ENCODE results near the gene SH2B3. TPM values are rescaled to one million over a fixed set of nuclear protein-coding genes. Genes with fewer than 3 reads are reported as not detected.

The SH2B3 gene
- total RNA-seq, 5 donors from 2014 or later (not counting 1 experiment from before 2014, with no cell fraction given): 24.6 to 38.8 (median 28.8) TPM

DNA sequence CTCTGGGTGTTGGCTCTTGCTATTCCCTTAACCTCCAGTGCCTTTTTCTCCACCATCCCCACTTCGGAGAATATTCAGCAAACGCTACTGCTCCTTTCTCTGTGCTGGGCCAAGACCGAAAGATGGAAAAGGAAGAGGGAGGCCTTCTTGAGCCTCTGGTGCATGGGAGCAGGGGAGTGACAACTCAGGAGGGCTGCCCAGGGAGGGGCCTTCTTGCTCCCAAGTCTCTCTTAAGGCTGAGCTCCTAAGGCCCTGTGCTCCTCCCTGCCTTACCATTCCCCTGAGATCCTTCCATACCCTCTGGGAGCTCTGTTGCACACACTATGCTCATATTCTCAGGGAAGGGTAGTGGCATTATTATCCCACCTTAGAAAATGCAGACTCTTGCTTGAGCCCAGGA is 34.9 kb downstream of the SH2B3 start:
- Mint-ChIP-seq H3K27me3 (no peaks in the 10 kb centered on the region), H3K27ac (peak overlapping the region; percentile 82 to 96), H3K36me3 (no peaks in the 10 kb centered on the region), H3K4me1 (peaks cover 88 to 98% (median 89%) of the 10 kb centered on the region in 3 donors), H3K4me3 (no peak overlapping the region), H3K9me3 (no peaks in the 10 kb centered on the region)
- ATAC-seq (replicated peaks in 1 of 4) (no peak), DNase-seq (no peak)
- peaks cover 40 to 100% of the 10 kb centered on the region in 2 experiments for H3K4me1 ChIP-seq (ENCODE audit: control insufficient read depth in 1 of 2, extremely low read depth in 1 of 2, insufficient read depth in 2 of 2, low read length in 2 of 2)
- H3K36me3 ChIP-seq (ENCODE audit: control insufficient read depth in 2 of 2, extremely low read depth in 1 of 2, insufficient read depth in 1 of 2, low read length in 1 of 2): peaks cover 4 to 9% of the 10 kb centered on the region in 2 donors
- peak overlapping the region; percentile 0 for H3K27ac ChIP-seq (ENCODE audit: low read length)
- no peaks in the 10 kb centered on the region for H3K27me3 ChIP-seq (replicated peaks in 1 of 2; ENCODE audit: control insufficient read depth in 2 of 2, extremely low read depth in 1 of 2, insufficient read depth in 2 of 2, low read length in 1 of 2)
- CTCF ChIA-PET: interaction anchor here in 1 of 2 donors (1.8 kb wide), 1 partner anchor 44 kb away, joined by 5 read pairs; no protein-coding TSS in a partner anchor
- WGBS (ENCODE audit: insufficient coverage): 100% methylated on average over 1 of the region's 3 CpGs
- POLR2A ChIA-PET: no interaction called here
- no peak overlapping the region for H3K4me3 ChIP-seq (ENCODE audit: control insufficient read depth in 1 of 2, extremely low read depth in 1 of 2, low read length in 1 of 2)
- H3K9me3 ChIP-seq: no peaks in the 10 kb centered on the region

DNA sequence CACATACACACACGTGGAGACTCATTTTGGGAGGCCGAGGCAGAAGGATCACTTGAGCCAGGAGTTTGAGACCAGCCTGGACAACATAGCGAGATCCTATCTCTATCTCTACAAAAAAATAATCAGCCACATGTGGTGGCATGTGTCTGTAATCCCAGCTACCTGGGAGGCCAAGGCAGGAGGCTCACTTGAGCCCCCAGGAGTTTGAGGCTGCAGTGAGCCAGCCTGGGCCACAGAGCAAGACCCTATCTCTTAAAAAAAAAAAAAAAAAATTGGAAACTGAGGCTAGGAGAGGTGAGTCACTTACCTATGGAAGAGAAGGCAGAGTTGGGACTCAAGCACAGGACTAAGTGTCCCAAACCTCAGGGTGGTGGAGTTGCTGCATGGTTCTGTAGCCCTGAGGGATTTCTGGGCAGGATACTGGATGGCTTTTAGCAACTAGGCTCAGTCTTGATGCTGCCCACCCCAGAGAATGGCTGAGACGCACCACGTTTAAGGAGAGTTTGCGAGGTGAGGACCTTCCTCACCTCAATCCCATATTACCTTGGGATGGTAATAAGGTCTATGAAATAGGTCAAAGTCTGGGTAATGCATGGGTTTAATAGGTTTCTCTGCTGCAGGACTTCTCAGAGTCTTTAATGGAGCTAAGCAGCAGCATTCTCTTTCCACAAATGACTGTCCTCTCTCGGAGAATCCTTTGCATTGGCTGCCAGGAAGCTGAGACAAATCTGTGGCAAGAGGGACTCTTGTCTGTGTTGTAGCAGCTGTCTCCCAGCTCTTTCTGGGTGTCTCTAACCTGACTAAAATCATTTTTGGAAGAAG is 35.6 kb downstream of the SH2B3 start:
- Histone ChIP-seq H3K4me1 (ENCODE audit: control insufficient read depth in 1 of 2, extremely low read depth in 1 of 2, insufficient read depth in 2 of 2, low read length in 2 of 2) (peaks cover 33 to 100% of the 10 kb centered on the region in 2 experiments), H3K9me3 (no peaks in the 10 kb centered on the region), H3K4me3 (ENCODE audit: control insufficient read depth in 1 of 2, extremely low read depth in 1 of 2, low read length in 1 of 2) (no peak overlapping the region), H3K27ac (ENCODE audit: low read length) (peak overlapping the region; percentile 2), H3K27me3 (replicated peaks in 1 of 2; ENCODE audit: control insufficient read depth in 2 of 2, extremely low read depth in 1 of 2, insufficient read depth in 2 of 2, low read length in 1 of 2) (no peaks in the 10 kb centered on the region), H3K36me3 (ENCODE audit: control insufficient read depth in 2 of 2, extremely low read depth in 1 of 2, insufficient read depth in 1 of 2, low read length in 1 of 2) (peaks cover 4 to 14% of the 10 kb centered on the region in 2 donors)
- Mint-ChIP-seq H3K36me3 (no peaks in the 10 kb centered on the region), H3K4me3 (no peak overlapping the region), H3K9me3 (no peaks in the 10 kb centered on the region), H3K27me3 (no peaks in the 10 kb centered on the region), H3K4me1 (peaks cover 88 to 98% (median 89%) of the 10 kb centered on the region in 3 donors), H3K27ac (peak overlapping the region; percentile 82 to 96)
- ChIA-PET POLR2A (interaction anchor here in 1 of 2 donors (0.9 kb wide), 1 partner anchor 21 kb away, joined by 3 read pairs; no protein-coding TSS in a partner anchor), CTCF (interaction anchor here (0.6 to 2.2 kb wide), 5 partner anchors 10 to 44 kb away, joined by 3 to 11 read pairs (median 5); no protein-coding TSS in a partner anchor)
- DNase-seq: no peak
- no CpG with 5 or more reads among the region's 7 CpGs for WGBS (ENCODE audit: insufficient coverage)
- no peak for ATAC-seq (replicated peaks in 1 of 4)

DNA sequence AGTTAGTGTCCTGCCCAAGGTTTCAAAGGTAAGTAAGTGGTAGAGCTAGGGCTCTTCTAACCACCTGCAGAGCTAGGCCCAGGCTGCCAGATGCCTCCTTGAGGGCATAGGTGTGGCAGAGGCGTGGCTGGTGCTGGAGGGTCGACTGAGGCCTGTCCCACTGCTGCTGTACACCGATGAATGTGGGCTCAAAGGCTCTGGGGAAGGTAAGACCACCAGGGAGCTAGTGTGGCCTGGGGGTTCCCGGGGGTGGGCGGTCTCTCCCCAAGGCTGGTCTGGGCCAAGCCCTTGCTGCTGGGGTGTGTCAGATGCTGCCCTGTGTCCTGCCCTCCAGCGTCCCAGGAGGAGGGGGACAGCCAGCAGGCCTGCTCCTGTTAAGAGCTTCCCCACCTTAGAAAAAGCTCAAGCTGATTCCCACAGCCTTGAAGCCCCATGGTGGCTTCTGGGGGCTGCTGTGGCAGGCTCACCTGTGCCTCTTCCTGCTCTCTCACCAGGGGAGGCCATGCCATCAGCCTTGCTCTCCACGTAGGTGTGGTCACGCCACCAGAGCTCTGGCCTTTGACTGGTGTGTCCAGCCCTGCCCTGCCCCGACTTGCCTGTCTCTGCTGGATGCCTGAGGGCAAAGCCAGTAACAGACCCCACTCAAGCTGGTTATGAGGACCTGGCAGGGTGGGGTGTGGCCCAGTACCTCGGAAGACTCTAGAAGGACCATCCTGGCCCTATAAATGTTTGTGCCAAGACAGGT is 36.8 kb downstream of the SH2B3 start:
- H3K4me3 ChIP-seq (ENCODE audit: control insufficient read depth in 1 of 2, extremely low read depth in 1 of 2, low read length in 1 of 2): no peak overlapping the region
- WGBS (ENCODE audit: insufficient coverage): 87% methylated on average over 8 of the region's 10 CpGs
- peak overlapping the region in 1 of 3 donors; percentile 64 for H3K4me3 Mint-ChIP-seq
- peak overlapping the region; percentile 89 for H3K27ac ChIP-seq (ENCODE audit: low read length)
- no peak for DNase-seq
- peak overlapping the region; percentile 89 to 96 for H3K27ac Mint-ChIP-seq
- no peaks in the 10 kb centered on the region for H3K27me3 Mint-ChIP-seq
- no peaks in the 10 kb centered on the region for H3K9me3 ChIP-seq
- peaks cover 25 to 95% of the 10 kb centered on the region in 2 experiments for H3K4me1 ChIP-seq (ENCODE audit: control insufficient read depth in 1 of 2, extremely low read depth in 1 of 2, insufficient read depth in 2 of 2, low read length in 2 of 2)
- H3K27me3 ChIP-seq (replicated peaks in 1 of 2; ENCODE audit: control insufficient read depth in 2 of 2, extremely low read depth in 1 of 2, insufficient read depth in 2 of 2, low read length in 1 of 2): no peaks in the 10 kb centered on the region
- no peaks in the 10 kb centered on the region for H3K9me3 Mint-ChIP-seq
- CTCF ChIA-PET: interaction anchor here (0.8 to 3.0 kb wide), 5 partner anchors 9 to 34 kb away, joined by 3 to 16 read pairs (median 8); no protein-coding TSS in a partner anchor
- ATAC-seq (replicated peaks in 1 of 4): no peak
- peaks cover 80 to 96% (median 81%) of the 10 kb centered on the region in 3 donors for H3K4me1 Mint-ChIP-seq
- H3K36me3 Mint-ChIP-seq: peaks cover 5% of the 10 kb centered on the region
- POLR2A ChIA-PET: interaction anchor here in 1 of 2 donors (2.8 kb wide), 1 partner anchor 8 kb away, joined by 22 read pairs; no protein-coding TSS in a partner anchor
- H3K36me3 ChIP-seq (ENCODE audit: control insufficient read depth in 2 of 2, extremely low read depth in 1 of 2, insufficient read depth in 1 of 2, low read length in 1 of 2): peaks cover 6 to 25% of the 10 kb centered on the region in 2 donors

DNA sequence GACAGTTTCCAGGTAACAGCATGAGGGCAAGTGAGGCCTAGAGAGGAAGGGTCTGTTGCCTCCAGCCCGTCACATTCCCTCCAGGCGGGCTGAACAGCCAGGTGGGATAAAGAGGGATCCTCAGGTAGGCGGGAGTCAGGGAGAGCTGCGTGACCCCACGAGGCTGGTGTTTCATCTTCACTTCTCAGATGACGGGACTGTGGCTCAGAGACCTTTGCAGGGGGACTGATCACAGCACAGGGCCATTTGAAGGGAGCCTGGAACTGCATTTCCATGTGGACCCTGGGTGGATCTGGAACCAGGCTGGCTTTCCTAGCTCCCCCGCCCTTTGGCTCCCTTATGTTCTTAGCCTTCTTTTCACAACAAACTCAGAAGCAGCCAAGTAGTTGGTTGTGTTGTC is 37.4 kb downstream of the SH2B3 start:
- Histone ChIP-seq H3K9me3 (no peaks in the 10 kb centered on the region), H3K27ac (ENCODE audit: low read length) (peak overlapping the region; percentile 89), H3K4me1 (ENCODE audit: control insufficient read depth in 1 of 2, extremely low read depth in 1 of 2, insufficient read depth in 2 of 2, low read length in 2 of 2) (peaks cover 24 to 89% of the 10 kb centered on the region in 2 experiments), H3K4me3 (ENCODE audit: control insufficient read depth in 1 of 2, extremely low read depth in 1 of 2, low read length in 1 of 2) (no peak overlapping the region), H3K36me3 (ENCODE audit: control insufficient read depth in 2 of 2, extremely low read depth in 1 of 2, insufficient read depth in 1 of 2, low read length in 1 of 2) (peaks cover 6 to 31% of the 10 kb centered on the region in 2 donors), H3K27me3 (replicated peaks in 1 of 2; ENCODE audit: control insufficient read depth in 2 of 2, extremely low read depth in 1 of 2, insufficient read depth in 2 of 2, low read length in 1 of 2) (no peaks in the 10 kb centered on the region)
- ChIA-PET CTCF (interaction anchor here (1.2 to 3.0 kb wide), 4 partner anchors 8 to 12 kb away, joined by 3 to 16 read pairs (median 10); no protein-coding TSS in a partner anchor), POLR2A (interaction anchor here in 1 of 2 donors (2.8 kb wide), 1 partner anchor 9 kb away, joined by 22 read pairs; no protein-coding TSS in a partner anchor)
- ATAC-seq (replicated peaks in 1 of 4) (no peak), DNase-seq (no peak)
- 95% methylated on average over 6 of the region's 7 CpGs for WGBS (ENCODE audit: insufficient coverage)
- H3K9me3 Mint-ChIP-seq: no peaks in the 10 kb centered on the region
- peak overlapping the region; percentile 89 to 96 for H3K27ac Mint-ChIP-seq
- H3K4me3 Mint-ChIP-seq: peak overlapping the region in 1 of 3 donors; percentile 64
- H3K36me3 Mint-ChIP-seq: peaks cover 10% of the 10 kb centered on the region
- no peaks in the 10 kb centered on the region for H3K27me3 Mint-ChIP-seq
- H3K4me1 Mint-ChIP-seq: peaks cover 75 to 93% (median 77%) of the 10 kb centered on the region in 3 donors

DNA sequence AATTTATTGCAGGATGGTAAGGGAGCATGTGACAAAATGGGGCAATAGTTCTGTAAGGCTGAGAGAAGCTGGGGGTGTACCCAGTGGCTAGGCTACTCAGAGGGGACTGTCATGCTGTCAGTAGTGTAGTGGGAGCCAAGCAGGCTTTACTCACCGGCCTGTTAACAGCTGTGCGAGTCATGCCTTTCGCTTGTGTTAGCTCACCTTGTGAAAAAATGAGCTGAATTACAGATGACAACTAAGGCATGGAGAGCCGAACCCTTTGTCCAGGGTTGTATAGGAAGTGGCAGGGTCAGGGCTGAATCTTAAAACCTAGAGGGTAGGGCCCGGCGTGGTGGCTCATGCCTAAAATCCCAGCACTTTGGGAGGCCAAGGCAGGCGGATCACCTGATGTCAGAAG is 37.9 kb downstream of the SH2B3 start:
- Mint-ChIP-seq H3K36me3 (peaks cover 15% of the 10 kb centered on the region), H3K4me1 (peaks cover 70 to 93% (median 77%) of the 10 kb centered on the region in 3 donors), H3K27ac (peak overlapping the region; percentile 89 to 96), H3K4me3 (peak overlapping the region in 1 of 3 donors; percentile 64), H3K9me3 (no peaks in the 10 kb centered on the region), H3K27me3 (no peaks in the 10 kb centered on the region)
- ATAC-seq (replicated peaks in 1 of 4) (no peak), DNase-seq (peak in 1 of 35 experiments; percentile 5)
- Histone ChIP-seq H3K4me3 (ENCODE audit: control insufficient read depth in 1 of 2, extremely low read depth in 1 of 2, low read length in 1 of 2) (no peak overlapping the region), H3K36me3 (ENCODE audit: control insufficient read depth in 2 of 2, extremely low read depth in 1 of 2, insufficient read depth in 1 of 2, low read length in 1 of 2) (peaks cover 6 to 36% of the 10 kb centered on the region in 2 donors), H3K27me3 (replicated peaks in 1 of 2; ENCODE audit: control insufficient read depth in 2 of 2, extremely low read depth in 1 of 2, insufficient read depth in 2 of 2, low read length in 1 of 2) (no peaks in the 10 kb centered on the region), H3K9me3 (no peaks in the 10 kb centered on the region), H3K27ac (ENCODE audit: low read length) (peak overlapping the region; percentile 89), H3K4me1 (ENCODE audit: control insufficient read depth in 1 of 2, extremely low read depth in 1 of 2, insufficient read depth in 2 of 2, low read length in 2 of 2) (peaks cover 19 to 84% of the 10 kb centered on the region in 2 experiments)
- 76% methylated on average over 4 of the region's 7 CpGs for WGBS (ENCODE audit: insufficient coverage)
- POLR2A ChIA-PET: interaction anchor here in 1 of 2 donors (0.6 to 2.8 kb wide), 2 partner anchors 9 to 39 kb away, joined by 3 to 22 read pairs; no protein-coding TSS in a partner anchor
- CTCF ChIA-PET: interaction anchor here in 1 of 2 donors (2.2 to 3.0 kb wide), 4 partner anchors 8 to 39 kb away, joined by 11 to 23 read pairs (median 16); no protein-coding TSS in a partner anchor

Data from T-cell (primary cell).